Smooth muscle cell of the brain vasculature (primary cell): ENCODE measurements around the gene SPINDOC.
"Not testable (repeated sequence)": the region's sequence is repeated elsewhere in the genome, so short reads cannot be mapped to it uniquely, and the experiment has no call there.

Experiments used
- DNase-seq: peaks from one replicate; pipeline ENCODE4 v3.0.0-alpha.2; 2012; ENCODE audit warnings: low read depth, low spot score

The SPINDOC gene, protein sequence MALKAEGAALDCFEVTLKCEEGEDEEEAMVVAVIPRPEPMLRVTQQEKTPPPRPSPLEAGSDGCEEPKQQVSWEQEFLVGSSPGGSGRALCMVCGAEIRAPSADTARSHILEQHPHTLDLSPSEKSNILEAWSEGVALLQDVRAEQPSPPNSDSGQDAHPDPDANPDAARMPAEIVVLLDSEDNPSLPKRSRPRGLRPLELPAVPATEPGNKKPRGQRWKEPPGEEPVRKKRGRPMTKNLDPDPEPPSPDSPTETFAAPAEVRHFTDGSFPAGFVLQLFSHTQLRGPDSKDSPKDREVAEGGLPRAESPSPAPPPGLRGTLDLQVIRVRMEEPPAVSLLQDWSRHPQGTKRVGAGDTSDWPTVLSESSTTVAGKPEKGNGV

DNA sequence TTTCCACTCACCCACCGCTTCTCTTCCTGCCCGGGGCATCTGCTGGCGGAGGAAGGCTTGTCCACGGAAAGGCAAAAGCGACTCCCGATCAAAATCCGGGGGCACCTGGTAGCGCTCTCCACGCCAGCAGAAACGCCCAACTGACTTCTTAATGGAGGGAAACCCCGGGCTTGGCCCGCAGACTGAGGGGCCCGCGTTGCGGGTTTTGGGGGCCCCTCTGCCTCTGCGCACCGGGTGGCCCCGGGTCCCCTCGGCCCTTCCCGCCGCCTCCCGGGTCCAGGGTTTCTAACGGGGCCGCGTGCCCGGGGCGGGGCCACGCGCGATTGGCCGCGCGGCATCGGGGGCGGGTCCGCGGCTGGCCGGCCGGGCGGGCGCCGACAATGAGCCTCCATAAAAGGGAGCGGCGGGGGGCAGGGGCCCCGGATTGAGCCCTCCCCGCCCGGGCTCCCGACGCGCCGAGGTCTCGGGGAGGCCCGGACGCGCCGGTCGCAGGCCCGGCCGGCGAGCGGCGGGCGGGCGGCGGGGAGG lies at the start of gene SPINDOC:
Gene SPINDOC (plus strand): TSS at position 422 of the 528 bp plus-strand sequence. CDS start 231 bp downstream, outside the sequence.
- DNase-seq = no peak

GRCh38 chr11:63763496-63764339 lies 49.5 kb upstream of the SPINDOC start:
- DNase-seq = no peak

- no peak for DNase-seq
Observed at GRCh38 chr11:63764340-63764678, 48.9 kb upstream of the SPINDOC start.

GRCh38 chr11:63764679-63765647 lies 48.3 kb upstream of the SPINDOC start:
- DNase-seq = no peak

- DNase-seq = no peak
Observed at GRCh38 chr11:63765688-63766241, 47.5 kb upstream of the SPINDOC start.

DNA sequence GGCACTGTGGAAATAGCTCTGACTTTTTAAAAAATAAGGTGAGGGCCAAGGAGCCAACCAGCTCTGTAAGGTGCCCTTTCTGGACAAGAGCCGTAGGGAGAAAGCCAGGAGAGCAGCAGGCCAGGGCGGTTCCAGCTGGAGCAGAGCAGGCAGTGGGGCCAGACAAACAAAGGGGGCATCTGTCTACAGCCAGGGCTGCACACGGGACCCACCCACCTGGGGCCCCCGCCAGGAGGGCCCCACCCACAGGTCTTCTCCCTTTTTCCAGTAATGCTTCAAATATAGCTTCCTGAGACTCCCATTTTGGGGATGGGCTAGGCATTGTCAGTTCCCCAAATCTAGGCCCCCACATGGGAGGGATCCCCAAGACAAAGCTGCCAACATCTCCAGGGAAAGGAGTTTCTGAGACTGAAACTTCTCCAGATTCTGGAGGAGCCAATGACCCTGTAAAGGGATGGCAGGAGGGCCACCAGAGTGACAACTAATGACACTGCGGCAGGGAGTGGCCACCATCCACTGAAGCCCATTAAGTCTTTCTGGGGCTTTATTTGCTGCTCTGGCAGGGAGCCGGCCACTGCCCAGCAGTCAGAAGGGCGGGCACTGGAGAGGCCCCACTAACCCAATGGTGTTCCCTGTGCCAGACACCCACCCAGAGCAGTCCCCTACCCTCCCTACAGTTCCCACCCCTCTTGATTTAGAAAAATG lies 46.6 kb upstream of the SPINDOC start:
- DNase-seq = no peak

GRCh38 chr11:63767267-63767564 lies 46.0 kb upstream of the SPINDOC start:
- no peak for DNase-seq

GRCh38 chr11:63767565-63768236 lies 45.6 kb upstream of the SPINDOC start:
- DNase-seq = peak; percentile 46

DNA sequence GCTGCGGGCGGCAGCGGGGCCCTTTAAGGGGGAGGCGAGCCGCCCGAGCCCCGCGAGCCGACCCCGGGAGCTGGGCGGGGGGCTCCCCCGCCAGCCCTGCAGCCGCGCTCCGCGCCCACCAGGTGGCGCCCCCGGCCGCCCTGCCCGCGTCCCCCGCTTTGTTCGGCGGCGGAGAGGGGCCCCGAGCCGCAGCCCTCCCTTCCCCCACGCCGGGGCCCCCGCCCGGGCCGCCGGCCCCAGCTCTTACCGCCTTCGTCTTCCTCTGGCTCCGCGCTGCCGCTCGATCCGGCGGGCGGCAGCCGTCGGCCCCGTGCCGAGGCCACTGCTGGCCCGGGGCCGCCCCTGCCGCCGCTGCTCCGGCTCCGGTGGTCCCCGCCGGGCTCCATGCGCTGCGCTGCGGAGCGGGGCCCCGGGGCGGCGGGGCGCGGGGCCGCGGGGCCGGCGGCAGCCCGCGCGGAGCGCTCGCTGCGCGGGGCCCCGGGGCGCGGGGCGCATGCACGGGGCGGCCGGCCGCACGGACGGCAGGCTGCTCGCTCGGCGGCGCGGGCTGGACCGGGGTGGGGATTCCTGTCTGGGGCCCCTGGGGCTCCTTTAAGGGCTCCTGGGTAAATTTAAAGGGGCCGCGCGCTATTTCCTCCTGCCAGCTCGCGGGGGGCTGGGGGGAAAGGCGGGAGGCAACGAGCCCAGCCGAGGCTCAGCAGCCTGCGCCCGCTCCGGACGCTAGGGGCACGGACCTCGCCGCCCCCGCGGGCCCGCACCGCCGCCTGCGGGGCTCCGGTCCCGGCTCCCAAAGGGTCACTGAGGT lies 44.8 kb upstream of the SPINDOC start, which contains the start of gene ZFTA:
Gene ZFTA (minus strand): TSS at position 539 of the 805 bp plus-strand sequence. CDS start 153 bp downstream, at position 386.
- no peak for DNase-seq

GRCh38 chr11:63769042-63769713 lies 44.1 kb upstream of the SPINDOC start:
- no peak for DNase-seq

GRCh38 chr11:63769714-63770455 lies 43.4 kb upstream of the SPINDOC start:
- no peak for DNase-seq

DNA sequence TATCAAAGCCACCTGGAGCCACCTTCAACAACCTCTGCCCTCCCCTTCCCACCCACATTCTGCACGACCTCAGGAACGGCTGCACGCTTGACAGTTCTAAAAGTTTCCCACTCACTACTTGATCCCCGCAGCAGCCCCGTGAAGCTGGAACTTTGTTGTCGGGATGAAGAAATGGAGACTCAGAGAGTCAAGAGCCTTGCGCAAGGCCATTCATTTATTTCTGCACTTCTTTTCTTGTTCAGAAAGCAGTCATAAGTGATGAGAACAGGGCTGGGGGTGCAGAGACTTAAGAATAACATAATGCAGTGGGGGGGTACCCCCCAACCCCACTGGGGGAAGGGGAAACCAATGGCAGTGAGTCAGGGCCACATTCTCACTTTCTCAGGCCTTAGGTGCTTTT lies 42.5 kb upstream of the SPINDOC start:
- DNase-seq = no peak

- not testable (repeated sequence) for DNase-seq
Observed at GRCh38 chr11:63771741-63772318, 41.4 kb upstream of the SPINDOC start.

DNA sequence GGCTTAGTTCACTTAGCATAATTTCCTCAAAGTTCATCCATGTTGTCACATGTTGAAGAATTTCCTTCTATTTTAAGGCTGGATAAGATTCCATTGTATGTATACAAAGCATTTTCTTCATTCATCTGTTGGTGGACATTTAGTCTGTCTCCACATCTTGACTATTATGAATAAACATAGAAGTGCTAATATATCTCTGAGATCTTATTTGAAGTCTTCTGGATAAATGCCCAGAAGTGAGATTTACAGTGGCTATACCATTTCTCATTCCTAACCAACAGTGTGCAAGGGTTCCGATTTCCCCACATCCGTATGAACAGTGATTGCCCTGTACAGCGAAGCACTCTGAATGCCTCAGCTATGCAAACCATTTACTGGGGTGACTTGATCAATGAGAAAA lies 38.1 kb upstream of the SPINDOC start:
- no peak for DNase-seq

DNA sequence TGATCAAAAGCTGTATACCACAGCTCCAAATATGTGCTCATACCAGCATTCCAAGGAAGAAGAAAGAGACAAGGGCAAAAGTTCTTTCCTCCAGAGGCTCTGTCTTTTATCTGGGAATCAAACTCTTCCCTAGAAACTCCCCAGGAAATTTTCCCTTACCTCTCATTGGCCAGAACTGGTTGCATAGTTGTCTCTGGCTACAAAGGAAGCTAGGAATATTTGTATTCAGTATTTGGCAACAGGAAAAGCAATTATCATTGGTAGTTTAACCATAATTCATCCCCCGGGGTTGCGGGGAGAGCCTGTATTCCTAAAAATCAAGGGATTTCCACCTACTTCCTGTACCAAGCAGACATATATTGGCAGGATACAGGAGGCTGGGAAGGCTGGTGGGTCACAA lies 34.2 kb upstream of the SPINDOC start:
- no peak for DNase-seq

- DNase-seq = no peak
Observed at GRCh38 chr11:63782749-63783148, 30.5 kb upstream of the SPINDOC start.

DNA sequence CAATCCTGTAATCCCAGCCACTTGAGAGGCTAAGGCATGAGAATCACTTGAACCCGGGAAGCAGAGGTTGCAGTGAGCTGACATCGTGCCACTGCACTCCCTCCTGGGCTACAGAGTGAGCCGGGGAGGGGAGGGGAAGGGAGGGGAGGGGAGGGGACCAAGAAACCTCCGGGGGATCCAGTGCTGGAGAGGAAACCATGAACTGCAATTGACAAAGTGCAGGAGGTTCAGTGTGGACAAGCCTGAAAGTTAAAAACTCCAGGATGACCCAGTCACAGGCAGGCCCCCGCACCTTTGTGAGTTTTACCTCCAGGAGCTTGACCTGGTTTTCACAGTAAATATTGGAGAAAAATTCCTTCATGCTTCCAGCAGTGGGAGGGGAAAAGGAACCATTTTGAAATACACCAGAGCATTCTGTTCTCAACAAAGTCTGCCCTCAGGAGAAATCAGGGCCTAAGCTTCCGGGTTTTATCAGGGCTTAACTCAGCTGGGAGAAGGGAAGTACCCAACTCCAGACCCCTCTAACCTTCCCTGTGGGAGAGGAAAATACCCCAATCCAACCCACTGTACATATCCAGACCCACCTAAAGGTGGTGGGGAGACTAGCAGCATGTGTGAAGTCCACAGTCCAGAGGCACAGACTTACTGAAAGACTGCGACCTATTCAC lies 29.2 kb upstream of the SPINDOC start:
- no peak for DNase-seq
